IMR-90 (cell line): ENCODE measurements around the gene PLD1. TPM values are rescaled to one million over a fixed set of nuclear protein-coding genes. Genes with fewer than 3 reads are reported as not detected.

Source experiments
- ATAC-seq: fragments of 200-7000 bp; cut with Tn5 transposase; 2 replicates; pipeline ENCODE4 v1.9.1; 2020; ENCODE audit warnings: low read depth, mild to moderate bottlenecking, moderate library complexity
- BruUV-seq: library from RNA; stranded (reverse); fragments of 400-500 nt; replicated peaks from 2 replicates; lab custom pipeline; 2021; lab: Mats Ljungman, UMichigan
- CTCF ChIA-PET: fragments of 300-600 bp; formaldehyde crosslinking; extraction: SDS; loops from one replicate; lab custom pipeline; 2021; ENCODE audit warnings: antibody characterized with exemption; lab: Yijun Ruan, JAX
- POLR2A ChIA-PET: fragments of 300-600 bp; sonication (Branson Sonifier 250); formaldehyde crosslinking; loops from one replicate; lab custom pipeline; 2022; ENCODE audit warnings: antibody characterized with exemption; ENCODE audit not compliant: unreplicated experiment; lab: Charles Lee
- DNase-seq: peaks from one replicate; pipeline ENCODE4 v3.0.0; 2013
- H2AFZ ChIP-seq: replicated peaks from 2 replicates; pipeline ENCODE3; 2013; ENCODE audit warnings: low read length, mild to moderate bottlenecking; ENCODE audit not compliant: poor library complexity
- H2AK5ac ChIP-seq: 2 replicates; pipeline ENCODE4 v1.6.1; 2013; ENCODE audit warnings: low read depth, low read length, inconsistent platforms
- H2AK9ac ChIP-seq: replicated peaks from 2 replicates; pipeline ENCODE3; 2013; ENCODE audit warnings: mild to moderate bottlenecking, low read depth, low read length, moderate library complexity; ENCODE audit not compliant: poor library complexity
- H2BK120ac ChIP-seq: 2 replicates; pipeline ENCODE4 v1.6.1; 2013; ENCODE audit warnings: low read depth, low read length, inconsistent platforms
- H2BK15ac ChIP-seq: 3 replicates; pipeline ENCODE4 v1.6.1; 2013; ENCODE audit warnings: low read depth, low read length, inconsistent platforms
- H2BK20ac ChIP-seq: 2 replicates; pipeline ENCODE4 v1.6.1; 2013; ENCODE audit warnings: low read depth, mild to moderate bottlenecking, inconsistent platforms, low read length, moderate library complexity
- H2BK5ac ChIP-seq: 2 replicates; pipeline ENCODE4 v1.6.1; 2013; ENCODE audit warnings: mild to moderate bottlenecking, low read depth, low read length, inconsistent platforms; ENCODE audit not compliant: poor library complexity, severe bottlenecking
- H3K14ac ChIP-seq: replicated peaks from 2 replicates; pipeline ENCODE4 v1.6.1; 2013; ENCODE audit warnings: low read depth, low read length, inconsistent platforms
- H3K18ac ChIP-seq: 2 replicates; pipeline ENCODE4 v1.6.1; 2013; ENCODE audit warnings: low read depth, low read length, control low read depth
- H3K23ac ChIP-seq: 2 replicates; pipeline ENCODE4 v1.6.1; 2013; ENCODE audit warnings: low read depth, low read length, inconsistent platforms
- H3K27ac ChIP-seq: 2 replicates; pipeline ENCODE4 v1.5.1; 2013; ENCODE audit warnings: mild to moderate bottlenecking, control low read depth, low read length; ENCODE audit not compliant: insufficient read depth
- H3K27me3 ChIP-seq: 2 replicates; pipeline ENCODE4 v1.6.1; 2013; ENCODE audit warnings: low read length; ENCODE audit not compliant: control insufficient read depth, insufficient read depth
- H3K36me3 ChIP-seq: 2 replicates; pipeline ENCODE4 v1.6.1; 2013; ENCODE audit warnings: low read length, mixed read lengths; ENCODE audit not compliant: control insufficient read depth, insufficient read depth
- H3K4ac ChIP-seq: 2 replicates; pipeline ENCODE4 v1.6.1; 2013; ENCODE audit warnings: low read depth, low read length, inconsistent platforms
- H3K4me1 ChIP-seq: 2 replicates; pipeline ENCODE4 v1.6.1; 2013; ENCODE audit warnings: low read length, mixed read lengths; ENCODE audit not compliant: control insufficient read depth, insufficient read depth
- H3K4me2 ChIP-seq: 2 replicates; pipeline ENCODE4 v1.6.1; 2013; ENCODE audit warnings: low read depth, mild to moderate bottlenecking, control low read depth, low read length, moderate library complexity
- H3K4me3 ChIP-seq: 2 replicates; pipeline ENCODE4 v1.5.1; 2013; ENCODE audit warnings: low read depth, mild to moderate bottlenecking, control low read depth, low read length, moderate library complexity; ENCODE audit not compliant: insufficient read depth
- H3K56ac ChIP-seq: 2 replicates; pipeline ENCODE4 v1.6.1; 2013; ENCODE audit warnings: low read length, inconsistent platforms; ENCODE audit not compliant: insufficient read depth; ENCODE audit errors: extremely low read depth
- H3K79me1 ChIP-seq, 2 experiments: 2 replicates each; pipeline ENCODE4 v1.6.1; 2013; ENCODE audit warnings: low read length in 2 of 2, inconsistent platforms in 1 of 2, low read depth in 1 of 2
- H3K9ac ChIP-seq: 2 replicates; pipeline ENCODE4 v1.6.1; 2013; ENCODE audit warnings: low read depth, low read length, control low read depth
- H3K9me1 ChIP-seq: 2 replicates; pipeline ENCODE4 v1.6.1; 2013; ENCODE audit warnings: low read length, inconsistent platforms; ENCODE audit not compliant: insufficient read depth
- H3K9me3 ChIP-seq: 2 replicates; pipeline ENCODE4 v1.6.1; 2013; ENCODE audit warnings: low read length; ENCODE audit not compliant: control insufficient read depth, insufficient read depth
- H4K20me1 ChIP-seq: 2 replicates; pipeline ENCODE4 v1.6.1; 2013; ENCODE audit warnings: low read length, inconsistent platforms; ENCODE audit not compliant: insufficient read depth
- H4K5ac ChIP-seq: 2 replicates; pipeline ENCODE4 v1.6.1; 2013; ENCODE audit warnings: mild to moderate bottlenecking, low read depth, low read length, control low read depth
- H4K8ac ChIP-seq, 2 experiments: 2 replicates each; pipeline ENCODE4 v1.6.1; 2013; ENCODE audit warnings: low read depth in 2 of 2, low read length in 2 of 2, control low read depth in 1 of 2, inconsistent platforms in 1 of 2
- H4K91ac ChIP-seq: 2 replicates; pipeline ENCODE4 v1.6.1; 2013; ENCODE audit warnings: low read depth, low read length, inconsistent platforms; ENCODE audit not compliant: insufficient read depth
- CEBPB ChIP-seq: IDR thresholded peaks from 2 replicates; pipeline ENCODE4 v1.6.1; 2012; ENCODE audit warnings: low read depth, low read length, improper control_type of control experiment
- POLR2A ChIP-seq: IDR thresholded peaks from 2 replicates; pipeline ENCODE4 v1.6.1; 2012; ENCODE audit warnings: mild to moderate bottlenecking, low read depth, low read length
- WGBS, 2 experiments: methylation state at CpG; one replicate each; pipeline versions ENCODE4 v1.1.5 to v1.1.7; 2013; ENCODE audit warnings: missing lambda C conversion rate in 2 of 2; ENCODE audit not compliant: insufficient read length in 1 of 2; ENCODE audit errors: extremely low coverage in 2 of 2; 5-methylcytosine and 5-hydroxymethylcytosine counted together
- dilution Hi-C: fragments of 300-500 bp; cut with HindIII; formaldehyde crosslinking; loops from one replicate; pipeline ENCODE4 v1.14.3; 2018; ENCODE audit warnings: low sequenced_read_pairs; ENCODE audit not compliant: unreplicated experiment
- in situ Hi-C: fragments of 300-500 bp; cut with MboI; formaldehyde crosslinking; loops from 3 replicates; pipeline ENCODE4 v1.14.3; 2019; ENCODE audit warnings: low sequenced_read_pairs, inconsistent platforms, mixed read lengths
- intact Hi-C: fragments of 100-400 bp; cut with micrococcal nuclease; formaldehyde crosslinking; loops from 2 replicates; pipeline ENCODE4 v1.10.0; 2022
- polyA plus RNA-seq, 3 experiments: library from polyadenylated mRNA; depleted of rRNA; stranded (reverse); fragments of >200 nt; gene quantifications; 2 replicates each; pipeline ENCODE4 v1.2.3, GENCODE V29; 2012; ENCODE audit warnings: low replicate concordance in 1 of 3
- total RNA-seq: library from RNA; depleted of rRNA; stranded (reverse); fragments of >200 nt; gene quantifications from 2 replicates; pipeline ENCODE4 v1.2.3, GENCODE V29; 2012

PLD1 gene
- total and polyA plus RNA-seq, 2 of the 4 experiments (the other 2 are of a cell fraction): 3.3 to 9.7 TPM

DNA sequence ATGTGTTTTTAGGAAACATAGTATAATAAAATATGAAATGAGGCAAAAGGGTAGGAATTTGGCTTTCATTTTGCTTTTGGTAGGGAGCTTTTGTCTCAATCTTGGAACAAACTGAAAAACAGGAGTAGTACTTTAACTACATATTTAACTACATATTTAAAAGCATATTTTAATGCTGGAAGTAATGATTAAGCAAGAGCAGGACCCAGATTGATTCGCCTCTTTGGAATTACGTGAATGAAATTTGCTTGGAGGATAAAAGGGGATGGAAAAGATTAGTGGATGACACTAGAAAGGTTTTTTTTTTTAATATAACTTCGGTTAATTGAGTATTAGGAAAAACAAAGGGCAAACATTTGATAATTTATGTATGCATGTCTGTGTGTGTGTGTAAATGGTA is 21.7 kb upstream of the PLD1 start:
- H3K18ac ChIP-seq: peak overlapping the region; percentile 63
- H3K14ac ChIP-seq: peak overlapping the region; percentile 17; the same call in 1 of the 2 replicates
- H2AK5ac ChIP-seq: 0 out of 2 replicates have a peak overlapping the region, but pooled peaks have one; percentile 11
- H3K4me3 ChIP-seq: no peak overlapping the region
- H2AFZ ChIP-seq: no peak overlapping the region
- 80% methylated on average over 1 of the region's 3 CpGs; no CpG with 5 or more reads in 1 of the 2 experiments for WGBS, 2 experiments
- peak overlapping the region; percentile 6; the same call in 1 of the 2 replicates for H4K91ac ChIP-seq
- H3K9ac ChIP-seq: no peak overlapping the region
- H3K9me1 ChIP-seq: peaks cover 4% of the 10 kb centered on the region
- H4K8ac ChIP-seq: peak overlapping the region; percentile 29 to 37; a peak in 2 of 4 replicates
- dilution Hi-C loops (no loop called here), intact Hi-C loops (loop anchor here (2.0 to 5.0 kb wide), 2 partner anchors 50 to 207 kb away; partner anchors contain the start of gene FNDC3B), in situ Hi-C loops (no loop called here)
- peak overlapping the region; percentile 64; the same call in 1 of the 2 replicates for H2BK120ac ChIP-seq
- no peaks in the 10 kb centered on the region for H4K20me1 ChIP-seq
- H2BK15ac ChIP-seq: peak overlapping the region; percentile 42; the same call in 1 of the 3 replicates
- H3K4me2 ChIP-seq: no peak overlapping the region
- peak overlapping the region; percentile 37 for H2BK5ac ChIP-seq
- no peaks in the 10 kb centered on the region for H3K27me3 ChIP-seq
- no peak overlapping the region for H3K56ac ChIP-seq
- H3K36me3 ChIP-seq: no peaks in the 10 kb centered on the region
- H4K5ac ChIP-seq: peak overlapping the region; percentile 66
- H3K23ac ChIP-seq: peak overlapping the region; percentile 10; the same call in 1 of the 2 replicates
- H3K4ac ChIP-seq: peak overlapping the region; percentile 57; the same call in 1 of the 2 replicates
- ATAC-seq (no peak), DNase-seq (peak; percentile 68)
- BruUV-seq: no TSS peak
- TF ChIP-seq POLR2A (no peak), CEBPB (peak; percentile 89)
- H3K9me3 ChIP-seq: no peaks in the 10 kb centered on the region
- H3K4me1 ChIP-seq: peaks cover 11% of the 10 kb centered on the region
- H3K27ac ChIP-seq: peak overlapping the region; percentile 65; the same call in 1 of the 2 replicates
- ChIA-PET CTCF (interaction anchor here (0.6 kb wide), 1 partner anchor 1969 kb away, joined by 3 read pairs; no protein-coding TSS in a partner anchor), POLR2A (no interaction called here)
- H3K79me1 ChIP-seq: 0 out of 4 replicates have a peak, but pooled peaks cover 0 to 4% of the 10 kb centered on the region in 2 experiments
- H2BK20ac ChIP-seq: peak overlapping the region; percentile 82; the same call in 1 of the 2 replicates
- no peak overlapping the region for H2AK9ac ChIP-seq
